K562 (cell line): ENCODE measurements around the gene FGF2. TPM values are rescaled to one million over a fixed set of nuclear protein-coding genes. Genes with fewer than 3 reads are reported as not detected.

Source experiments
- ATAC-seq: fragments of 200-7000 bp; cut with Tn5 transposase; 3 replicates; pipeline ENCODE4 v1.9.1; 2020; ENCODE audit warnings: moderate library complexity
- BruUV-seq: library from RNA; stranded (reverse); fragments of 400-500 nt; replicated peaks from 2 replicates; lab custom pipeline; 2021; lab: Mats Ljungman, UMichigan
- CTCF ChIA-PET: fragments of 300-600 bp; formaldehyde crosslinking; extraction: SDS; loops from one replicate; lab custom pipeline; 2021; ENCODE audit warnings: low intra/inter-chr PET ratio; lab: Yijun Ruan, JAX
- POLR2A ChIA-PET: fragments of 300-600, 350-650 bp; sonication (Branson Sonifier 250); formaldehyde crosslinking; extraction: SDS; loops from one replicate; lab custom pipeline; 2021; ENCODE audit warnings: antibody characterized with exemption, inconsistent platforms; lab: Yijun Ruan, JAX
- DNase-seq, 4 experiments: peaks; one replicate each; pipeline versions ENCODE4 v3.0.0 to v3.0.0-alpha.2; 2011 to 2018; ENCODE audit warnings: low spot score in 3 of 4, mixed read lengths in 3 of 4; ENCODE audit errors: extremely low read depth in 1 of 4
- FAIRE-seq: peaks from 2 replicates; lab custom pipeline; 2011; peaks lifted over from hg19 to GRCh38; lab: Jason Lieb, UNC
- H2AFZ ChIP-seq: 2 replicates; pipeline ENCODE4 v1.6.0; 2011; ENCODE audit warnings: low read depth, low read length, control low read depth, inconsistent platforms
- H3K27ac ChIP-seq: fragments of 200-600 bp; 3 replicates; pipeline ENCODE4 v1.8.0; 2011; ENCODE audit warnings: low read depth, mild to moderate bottlenecking, control low read depth, inconsistent platforms, low read length, moderate library complexity, mixed read lengths; ENCODE audit errors: extremely low read depth
- H3K27me3 ChIP-seq, 2 experiments: fragments of 300-600 bp in 1 of 2; 2 replicates in 1 of 2; 3 replicates in 1 of 2; pipeline versions ENCODE4 v1.6.0 to v1.8.0; 2011; ENCODE audit warnings: inconsistent platforms in 2 of 2, low read length in 2 of 2, mild to moderate bottlenecking in 1 of 2, mixed read lengths in 1 of 2, moderate library complexity in 1 of 2; ENCODE audit not compliant: control insufficient read depth in 2 of 2, insufficient read depth in 2 of 2
- H3K36me3 ChIP-seq: fragments of 300-600 bp; 3 replicates; pipeline ENCODE4 v1.8.0; 2011; ENCODE audit warnings: mild to moderate bottlenecking, low read length, inconsistent platforms; ENCODE audit not compliant: control insufficient read depth, insufficient read depth
- H3K4me1 ChIP-seq, 2 experiments: fragments of 200-600 bp in 1 of 2; replicated peaks in 1 of 2; 2 replicates in 1 of 2; 3 replicates in 1 of 2; pipeline versions ENCODE4 v1.5.1 to v1.8.0; 2011; ENCODE audit warnings: inconsistent platforms in 2 of 2, low read length in 2 of 2, mild to moderate bottlenecking in 1 of 2, mixed read lengths in 1 of 2, moderate library complexity in 1 of 2; ENCODE audit not compliant: control insufficient read depth in 2 of 2, insufficient read depth in 2 of 2
- H3K4me2 ChIP-seq: 2 replicates; pipeline ENCODE4 v1.6.1; 2011; ENCODE audit warnings: low read length, control low read depth, inconsistent platforms, mixed read lengths; ENCODE audit not compliant: insufficient read depth
- H3K4me3 ChIP-seq: fragments of 200-600 bp; sonication (generic), shearing (Covaris generic); 2 replicates; pipeline ENCODE4 v1.5.1; 2016; ENCODE audit warnings: control low read depth, inconsistent platforms
- H3K79me2 ChIP-seq: fragments of 200-600 bp; 3 replicates; pipeline ENCODE4 v1.8.0; 2011; ENCODE audit warnings: low read length, inconsistent platforms; ENCODE audit not compliant: control insufficient read depth, insufficient read depth
- H3K9ac ChIP-seq, 2 experiments: 2 replicates each; pipeline versions ENCODE4 v1.6.0 to v1.6.1; 2011; ENCODE audit warnings: low read depth in 2 of 2, low read length in 2 of 2, control low read depth in 1 of 2, inconsistent platforms in 1 of 2, mild to moderate bottlenecking in 1 of 2, mixed read lengths in 1 of 2; ENCODE audit not compliant: insufficient read depth in 1 of 2
- H3K9me1 ChIP-seq: one replicate; pipeline ENCODE4 v1.6.0; 2011; ENCODE audit warnings: inconsistent platforms, mild to moderate bottlenecking, low read length, moderate library complexity; ENCODE audit not compliant: control insufficient read depth, insufficient read depth
- H3K9me3 ChIP-seq: replicated peaks from 2 replicates; pipeline ENCODE4 v1.5.1; 2011; ENCODE audit warnings: low read depth, low read length, inconsistent platforms; ENCODE audit not compliant: control insufficient read depth, insufficient read depth
- H4K20me1 ChIP-seq: replicated peaks from 2 replicates; pipeline ENCODE4 v1.6.1; 2011; ENCODE audit warnings: low read length, inconsistent platforms, mixed read lengths; ENCODE audit not compliant: control insufficient read depth, insufficient read depth
- ATF6 ChIP-seq: sonication (generic); formaldehyde crosslinking; IDR thresholded peaks from 2 replicates; pipeline ENCODE4 v1.4.0; 2020; ENCODE audit warnings: mild to moderate bottlenecking, missing genetic modification reagents
- CBX1 ChIP-seq: sonication (generic); IDR thresholded peaks from 2 replicates; pipeline ENCODE4 v1.6.1; 2016; ENCODE audit warnings: antibody characterized with exemption, low read depth, mild to moderate bottlenecking
- CEBPG ChIP-seq, 3 experiments: fragments of 200-800 bp in 1 of 3; sonication (Bioruptor generic) in 1 of 3; sonication (generic) in 1 of 3; formaldehyde crosslinking in 1 of 3; IDR thresholded peaks in 2 of 3; conservative IDR thresholded peaks in 1 of 3; 2 replicates each; pipeline versions ENCODE4 v1.6.1 to v1.8.0; 2016 to 2022; ENCODE audit warnings: missing compliant biosample characterization in 2 of 3, missing genetic modification characterization in 2 of 3, mild to moderate bottlenecking in 1 of 3, missing genetic modification reagents in 1 of 3
- JUN ChIP-seq, 2 experiments: sonication (generic) in 1 of 2; formaldehyde crosslinking in 1 of 2; IDR thresholded peaks; 2 replicates each; pipeline versions ENCODE4 v1.6.1 to v1.8.0; 2012 to 2022; ENCODE audit warnings: borderline replicate concordance in 2 of 2, mild to moderate bottlenecking in 2 of 2, improper control_type of control experiment in 1 of 2, low read depth in 1 of 2, low read length in 1 of 2, missing genetic modification reagents in 1 of 2
- NELFE ChIP-seq: IDR thresholded peaks from 2 replicates; pipeline ENCODE4 v1.6.1; 2011; ENCODE audit warnings: mild to moderate bottlenecking; ENCODE audit not compliant: insufficient read depth, insufficient read length
- PTRF ChIP-seq: fragments of 450-650 bp; IDR thresholded peaks from 2 replicates; pipeline ENCODE4 v1.6.1; 2016; ENCODE audit warnings: mild to moderate bottlenecking, missing genetic modification characterization, missing compliant biosample characterization
- PTTG1 ChIP-seq: fragments of 450-650 bp; IDR thresholded peaks from 2 replicates; pipeline ENCODE4 v1.6.1; 2016; ENCODE audit warnings: low read depth, mild to moderate bottlenecking, missing genetic modification characterization, missing compliant biosample characterization
- RBM25 ChIP-seq: fragments of 200-400 bp; formaldehyde crosslinking; IDR thresholded peaks from 2 replicates; pipeline ENCODE4 v1.6.1; 2018; ENCODE audit warnings: low read length, low read depth, moderate library complexity; ENCODE audit not compliant: severe bottlenecking
- ZBTB1 ChIP-seq: sonication (generic); formaldehyde crosslinking; IDR thresholded peaks from 2 replicates; pipeline ENCODE4 v1.8.1; 2023; ENCODE audit warnings: missing genetic modification reagents, low read depth, mild to moderate bottlenecking, borderline replicate concordance
- ZBTB2 ChIP-seq: fragments of 450-650 bp; IDR thresholded peaks from 2 replicates; pipeline ENCODE4 v1.6.1; 2016; ENCODE audit warnings: antibody characterized with exemption
- ZNF408 ChIP-seq: fragments of 250-450 bp; sonication (Bioruptor Pico); IDR thresholded peaks from 2 replicates; pipeline ENCODE4 v1.4.0; 2020; ENCODE audit warnings: low read depth, mild to moderate bottlenecking, moderate library complexity
- WGBS: fragments of 100-300 bp; shearing (Covaris generic); methylation state at CpG from one replicate; pipeline ENCODE4 v1.1.6; 2016; ENCODE audit warnings: low coverage, mixed read lengths; ENCODE audit not compliant: insufficient coverage; ENCODE audit errors: missing lambda C conversion rate; 5-methylcytosine and 5-hydroxymethylcytosine counted together
- in situ Hi-C: fragments of 300-500 bp; cut with MboI; formaldehyde crosslinking; loops from 4 replicates; pipeline ENCODE4 v1.15.0; 2018; ENCODE audit warnings: inconsistent platforms, mixed read lengths
- intact Hi-C: fragments of 100-400 bp; cut with micrococcal nuclease; formaldehyde crosslinking; loops from 2 replicates; pipeline ENCODE4 v1.14.2; 2022
- polyA plus RNA-seq, 8 experiments: library from polyadenylated mRNA; depleted of rRNA in 4 of 8; stranded (reverse) in 5 of 8; unstranded in 3 of 8; fragments of >200 nt; fragmentation: Nextera tagmentation in 2 of 8; fragmentation: Illumina TruSeq in 1 of 8; extraction: Ambion mirVana in 2 of 8; extraction: Trizol in 1 of 8; gene quantifications; 2 replicates each; pipeline versions ENCODE4 v1.2.1 to v1.2.3, GENCODE V29; 2011 to 2014; ENCODE audit warnings: inconsistent platforms in 1 of 8, missing spikeins in 1 of 8
- total RNA-seq, 7 experiments: library from RNA; depleted of rRNA in 6 of 7; stranded (reverse); fragments of >200 nt in 6 of 7; fragmentation: Illumina TruSeq in 2 of 7; extraction: Trizol in 2 of 7; gene quantifications; 2 replicates each; pipeline versions ENCODE4 v1.2.1 to v1.2.3, GENCODE V29; 2011 to 2021; ENCODE audit warnings: low replicate concordance in 1 of 7
- TF ChIP-seq, protein P1 (sequence below): fragments of 250-450 bp; sonication (Bioruptor Pico); IDR thresholded peaks from 2 replicates; pipeline ENCODE4 v1.5.0; 2021; ENCODE audit warnings: mild to moderate bottlenecking, borderline replicate concordance

Gene FGF2
- total and polyA plus RNA-seq, 9 of the 15 experiments (the other 6 are each of a cell fraction or from before 2014, with no cell fraction given) = 2.5 to 19.4 (median 9.2) TPM

- TF ChIP-seq ATF6 (CRISPR knock-in tag) = no peak
- no peak for TF ChIP-seq CEBPG (CRISPR knock-in tag; IDR thresholded peaks at IDR 0.05)
- no peak for TF ChIP-seq CEBPG (tag; conservative IDR thresholded peaks at IDR 0.05 in 1 of 2, IDR thresholded peaks at IDR 0.05 in 1 of 2)
- no peak for TF ChIP-seq ZBTB1 (CRISPR knock-in tag)
- TF ChIP-seq CBX1 = no peak
- no peak for TF ChIP-seq NELFE
- no peak for TF ChIP-seq PTTG1
Observed at GRCh38 chr4:122863639-122864038, 37.0 kb downstream of the FGF2 start (continued).

GRCh38 chr4:122865425-122865824 lies 38.8 kb downstream of the FGF2 start:
- POLR2A ChIA-PET = no interaction called here
- H3K9ac ChIP-seq = no peak overlapping the region
- H4K20me1 ChIP-seq = no peaks in the 10 kb centered on the region
- no peaks in the 10 kb centered on the region for H3K9me1 ChIP-seq
- no peak for DNase-seq
- H3K36me3 ChIP-seq = no peaks in the 10 kb centered on the region; the same call in 2 of the 3 replicates
- H3K4me2 ChIP-seq = no peak overlapping the region
- H3K27ac ChIP-seq = no peak overlapping the region
- BruUV-seq = no TSS peak
- CTCF ChIA-PET = no interaction called here
- 71% methylated on average over 4 of the region's 4 CpGs for WGBS
- no peak overlapping the region for H2AFZ ChIP-seq
- H3K9me3 ChIP-seq = no peaks in the 10 kb centered on the region
- H3K4me1 ChIP-seq = no peaks in the 10 kb centered on the region
- ATAC-seq = no peak
- in situ Hi-C loops (no loop called here), intact Hi-C loops (no loop called here)
- FAIRE-seq = no peak
- H3K79me2 ChIP-seq = 0 out of 3 replicates have a peak, but pooled peaks cover 5% of the 10 kb centered on the region
- no peaks in the 10 kb centered on the region for H3K27me3 ChIP-seq
- no peak overlapping the region for H3K4me3 ChIP-seq
- TF ChIP-seq JUN (IDR thresholded peaks at IDR 0.05; ENCODE audit: borderline replicate concordance, low read depth, low read length) (no peak), JUN (CRISPR knock-in tag; IDR thresholded peaks at IDR 0.05; ENCODE audit: borderline replicate concordance) (no peak), PTRF (no peak), ZNF408 (CRISPR knock-in tag) (no peak), RBM25 (no peak), ZBTB2 (no peak)
- TF ChIP-seq, protein P1, sequence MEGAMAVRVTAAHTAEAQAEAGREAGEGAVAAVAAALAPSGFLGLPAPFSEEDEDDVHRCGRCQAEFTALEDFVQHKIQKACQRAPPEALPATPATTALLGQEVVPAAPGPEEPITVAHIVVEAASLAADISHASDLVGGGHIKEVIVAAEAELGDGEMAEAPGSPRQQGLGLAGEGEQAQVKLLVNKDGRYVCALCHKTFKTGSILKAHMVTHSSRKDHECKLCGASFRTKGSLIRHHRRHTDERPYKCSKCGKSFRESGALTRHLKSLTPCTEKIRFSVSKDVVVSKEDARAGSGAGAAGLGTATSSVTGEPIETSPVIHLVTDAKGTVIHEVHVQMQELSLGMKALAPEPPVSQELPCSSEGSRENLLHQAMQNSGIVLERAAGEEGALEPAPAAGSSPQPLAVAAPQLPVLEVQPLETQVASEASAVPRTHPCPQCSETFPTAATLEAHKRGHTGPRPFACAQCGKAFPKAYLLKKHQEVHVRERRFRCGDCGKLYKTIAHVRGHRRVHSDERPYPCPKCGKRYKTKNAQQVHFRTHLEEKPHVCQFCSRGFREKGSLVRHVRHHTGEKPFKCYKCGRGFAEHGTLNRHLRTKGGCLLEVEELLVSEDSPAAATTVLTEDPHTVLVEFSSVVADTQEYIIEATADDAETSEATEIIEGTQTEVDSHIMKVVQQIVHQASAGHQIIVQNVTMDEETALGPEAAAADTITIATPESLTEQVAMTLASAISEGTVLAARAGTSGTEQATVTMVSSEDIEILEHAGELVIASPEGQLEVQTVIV (CRISPR knock-in tag) = no peak
